ENCODE data around the gene NDRG4.

The NDRG4 gene

DNA sequence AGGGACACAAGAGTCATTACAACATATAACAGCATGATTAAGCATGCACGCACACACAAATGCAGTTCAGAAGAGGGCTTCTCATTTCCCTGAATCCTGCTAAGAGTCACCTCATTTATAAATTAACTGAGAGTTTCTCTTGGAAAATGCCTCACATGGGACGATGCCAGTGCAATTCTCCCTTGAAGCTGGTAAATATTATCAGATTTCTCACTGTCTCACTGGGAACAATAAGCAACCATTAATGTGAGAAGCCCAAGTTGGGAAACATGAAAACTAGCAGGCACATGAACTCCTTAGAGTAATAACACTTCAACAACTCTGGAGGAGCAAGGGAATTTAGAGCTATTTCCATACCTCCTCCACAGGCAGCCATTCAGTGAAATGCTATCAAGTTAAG is 41.8 kb downstream of the NDRG4 start:
- DNase-seq (ENCODE audit: low spot score), result no peak

DNA sequence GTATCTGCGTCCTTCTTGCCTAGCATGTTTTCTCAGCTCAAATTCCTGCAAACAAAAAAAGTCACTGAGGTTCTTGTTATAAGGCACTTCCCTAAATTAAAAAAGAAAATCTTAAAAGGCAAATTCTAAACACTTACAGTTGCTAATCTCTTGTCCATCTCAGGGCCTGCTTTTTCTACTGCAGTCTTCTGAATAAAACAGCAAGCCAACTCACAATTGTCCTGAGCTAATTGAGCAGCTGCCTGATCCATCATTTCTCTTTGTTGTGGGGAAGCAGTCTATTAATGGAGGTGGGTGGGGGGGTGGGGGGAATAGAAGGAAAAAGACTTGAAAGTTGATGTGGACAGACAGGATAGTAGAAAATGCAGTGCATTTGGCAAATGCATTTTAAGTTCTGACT is 42.3 kb downstream of the NDRG4 start:
- no peak for DNase-seq (ENCODE audit: low spot score)

DNA sequence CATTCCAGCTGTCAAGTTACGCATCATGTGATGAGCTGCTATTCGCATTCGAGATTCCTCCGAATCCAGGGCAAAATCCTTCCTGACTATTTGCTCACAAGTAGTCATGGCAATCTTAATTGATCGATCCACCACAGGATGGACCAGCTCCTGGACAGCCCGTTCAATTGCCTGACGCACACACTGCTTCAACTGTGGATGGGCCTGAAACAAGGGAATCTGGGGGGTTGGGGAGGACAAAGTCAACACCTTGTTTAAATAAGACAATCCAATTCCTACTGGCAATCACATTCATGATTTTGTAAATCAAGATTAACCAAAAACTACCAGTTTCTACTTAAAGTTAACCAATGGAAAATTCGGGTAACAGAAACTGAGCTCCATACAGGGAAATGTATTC is 43.7 kb downstream of the NDRG4 start:
- no peak for DNase-seq (ENCODE audit: low spot score)

DNA sequence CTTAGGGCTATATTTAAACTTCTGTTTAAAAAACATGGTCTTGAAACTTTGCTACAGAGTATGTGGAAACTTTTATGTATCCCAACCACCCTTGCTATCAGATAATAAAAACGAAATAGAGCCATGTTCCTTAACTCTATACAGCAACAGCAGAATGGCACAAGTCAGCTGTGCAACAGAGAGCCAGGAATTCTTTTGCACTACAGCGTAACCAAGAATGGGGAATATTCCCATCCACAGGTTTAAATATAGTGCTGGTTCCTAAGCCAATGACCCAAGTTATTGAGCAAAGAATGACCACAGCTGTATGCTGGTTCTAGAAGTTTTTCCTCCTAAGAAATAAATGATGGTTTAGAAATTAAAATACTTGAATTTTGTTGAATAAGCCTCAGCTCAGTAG is 48.4 kb downstream of the NDRG4 start:
- DNase-seq (ENCODE audit: low spot score), result no peak

DNA sequence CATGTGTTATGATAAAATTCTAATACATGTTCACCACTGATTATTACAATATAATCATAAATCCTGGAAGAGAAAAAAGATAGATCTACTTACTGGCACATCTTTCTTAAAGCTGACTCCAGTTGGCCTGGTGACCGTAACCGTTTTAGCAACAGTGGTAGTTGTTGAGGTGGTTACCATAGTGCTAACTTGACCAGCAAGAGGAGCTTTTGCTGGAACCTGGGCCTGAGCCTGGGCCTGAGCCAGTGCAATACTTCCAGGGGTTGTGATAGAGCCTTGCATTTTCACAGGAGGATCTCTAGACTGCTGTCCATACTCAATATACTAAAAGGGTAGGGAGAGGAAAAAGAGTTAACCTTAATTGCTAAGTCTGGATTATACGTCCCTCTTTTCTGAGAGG is 51.6 kb downstream of the NDRG4 start:
- DNase-seq (ENCODE audit: low spot score), result no peak

DNA sequence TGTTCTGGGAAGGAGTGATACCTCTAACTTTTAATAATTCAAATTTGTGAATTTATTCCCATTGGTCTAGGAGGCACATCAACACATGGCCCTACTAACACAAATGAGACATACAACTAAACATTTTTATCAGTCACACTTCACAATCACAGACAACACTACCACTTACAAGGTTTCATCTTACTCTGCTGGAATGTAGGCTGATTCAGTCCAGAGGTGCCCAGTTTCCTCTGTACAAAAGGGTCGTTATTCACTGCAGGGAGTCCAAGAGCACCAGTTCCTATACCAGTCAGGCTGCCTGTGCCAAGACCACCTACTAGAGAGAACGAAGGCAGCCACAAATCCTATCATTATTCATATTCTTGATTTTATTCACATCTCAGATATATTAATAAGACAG is 56.7 kb downstream of the NDRG4 start:
- DNase-seq (ENCODE audit: low spot score), result no peak

All from hematopoietic multipotent progenitor cell treated with erythropoietin and hydrocortisone succinate and interleukin-3 and kit ligand, for 17 days (in vitro differentiated cells).